ENCODE measurements around the gene MOB3A. TPM values are rescaled to one million over a fixed set of nuclear protein-coding genes. Genes with fewer than 3 reads are reported as not detected.
A peak's percentile ranks its signal among the peaks of the same experiment; 100 is the strongest.

The MOB3A gene
- total and polyA plus RNA-seq, 10 of the 15 experiments (the other 5 are each of a cell fraction or from before 2014, with no cell fraction given): 7.5 to 229 (median 79.4) TPM

DNA sequence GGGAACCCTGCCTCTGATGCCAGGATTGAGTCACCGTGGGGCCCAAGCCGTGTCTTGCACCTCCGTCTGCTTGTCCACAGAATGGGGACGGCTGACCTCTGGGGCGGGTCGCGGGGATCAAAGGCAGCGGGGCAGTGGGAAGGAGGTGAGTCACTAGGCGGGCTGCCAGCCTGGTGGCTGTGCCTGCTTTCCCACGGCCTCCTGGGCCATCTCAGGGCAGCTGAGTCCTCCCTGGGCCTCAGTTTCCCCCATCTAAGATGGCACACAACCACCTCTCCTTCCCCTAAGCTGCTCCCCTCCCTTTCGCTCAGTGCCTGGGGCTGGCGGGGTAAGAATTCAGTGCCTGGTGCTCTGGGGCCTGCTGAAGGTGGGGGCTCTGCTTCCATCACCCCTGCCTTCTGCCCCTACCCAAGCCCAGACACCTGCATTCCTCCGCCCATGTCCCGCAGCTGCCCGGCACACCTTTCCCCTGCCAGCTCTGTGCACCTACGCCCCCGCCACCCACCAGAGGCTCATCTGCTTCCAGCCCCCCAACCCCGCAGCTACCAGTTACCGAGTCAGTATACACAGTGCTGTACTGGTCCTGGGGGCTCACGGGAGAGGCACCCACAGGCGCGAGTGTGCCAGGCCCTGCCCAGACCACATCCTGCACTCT lies 48.5 kb downstream of the MOB3A start (continued):
- TF ChIP-seq EP300 (IDR thresholded peaks at IDR 0.05; ENCODE audit: borderline replicate concordance in 1 of 2, control insufficient read depth in 1 of 2, low read depth in 2 of 2, low read length in 2 of 2): no peak
- TF ChIP-seq BMI1 (IDR thresholded peaks at IDR 0.05; ENCODE audit: borderline replicate concordance): no peak
- no peak for TF ChIP-seq PAX8 (IDR thresholded peaks at IDR 0.05)
- TF ChIP-seq EGR1 (IDR thresholded peaks at IDR 0.05; ENCODE audit: borderline replicate concordance in 1 of 2, low read depth in 2 of 2, low read length in 2 of 2): no peak
- peak; percentile 12 for TF ChIP-seq BCL3 (IDR thresholded peaks at IDR 0.05; ENCODE audit: borderline replicate concordance, insufficient read depth, low read depth, low read length, poor library complexity, severe bottlenecking)
- peak; percentile 58; the same call in 1 of the 2 replicates for TF ChIP-seq POLR2AphosphoS2 (IDR thresholded peaks at IDR 0.05; ENCODE audit: low read depth, low read length)

DNA sequence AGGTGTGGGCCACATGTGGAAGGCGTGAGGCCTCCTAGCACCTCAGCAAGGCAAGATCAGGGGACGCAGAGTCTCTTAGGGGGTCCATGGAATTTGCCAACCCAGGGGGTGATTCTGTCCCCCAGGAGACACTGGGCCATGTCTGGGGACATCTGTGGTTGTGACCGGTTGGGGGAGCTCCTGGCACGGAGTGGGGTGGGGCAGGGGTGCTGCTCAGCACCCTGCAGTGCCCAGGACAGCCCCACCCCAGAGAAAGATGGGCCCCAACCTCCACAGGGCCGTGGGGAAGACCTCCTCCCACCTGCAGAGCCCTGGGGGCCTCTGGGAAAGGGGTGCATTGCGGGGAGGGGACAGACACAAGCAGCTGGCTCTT lies 49.1 kb downstream of the MOB3A start:
- ChIA-PET CTCF (interaction anchor here (1.0 to 1.6 kb wide), 4 partner anchors 16 to 46 kb away, joined by 3 to 10 read pairs (median 4); no protein-coding TSS in a partner anchor), SMC1A (ENCODE audit: uncharacterized antibody, unreplicated experiment) (interaction anchor here (1.0 kb wide), 1 partner anchor 105 kb away, joined by 3 read pairs; the partner anchor contains the start of gene AP3D1), RAD21 (ENCODE audit: unreplicated experiment) (interaction anchor here (1.3 kb wide), 1 partner anchor 22 kb away, joined by 3 read pairs; no protein-coding TSS in a partner anchor), POLR2A (interaction anchor here (0.5 to 1.0 kb wide), 4 partner anchors 13 to 102 kb away, joined by 3 to 4 read pairs (median 3); no protein-coding TSS in a partner anchor)
- Histone ChIP-seq H3K4me2 (ENCODE audit: control insufficient read depth, insufficient read depth) (peak overlapping the region; percentile 91), H3K79me2 (ENCODE audit: control insufficient read depth, insufficient read depth, low read length) (peaks cover 71% of the 10 kb centered on the region), H3K36me3 (ENCODE audit: control insufficient read depth in 2 of 2, insufficient read depth in 2 of 2, low read length in 1 of 2) (peaks cover 9 to 14% of the 10 kb centered on the region in 2 experiments; a peak in 3 of 4 replicates), H3K9ac (ENCODE audit: control insufficient read depth, insufficient read depth, low read length) (no peak overlapping the region), H2AFZ (ENCODE audit: control insufficient read depth, low read depth, low read length) (no peak overlapping the region), H4K20me1 (ENCODE audit: control insufficient read depth, insufficient read depth) (peaks cover 14% of the 10 kb centered on the region), H3K4me3 (0 out of 2 replicates have a peak overlapping the region, but pooled peaks have one; percentile 8), H3K27me3 (replicated peaks in 1 of 2; ENCODE audit: control insufficient read depth in 2 of 2, insufficient read depth in 2 of 2, low read length in 1 of 2) (no peaks in the 10 kb centered on the region), H3K4me1 (ENCODE audit: control insufficient read depth, insufficient read depth, low read length) (peaks cover 43% of the 10 kb centered on the region), H3K27ac (ENCODE audit: control insufficient read depth, insufficient read depth) (peak overlapping the region; percentile 39; the same call in 1 of the 2 replicates), H3K9me3 (replicated peaks; ENCODE audit: control insufficient read depth, insufficient read depth, low read length) (no peaks in the 10 kb centered on the region)
- intact Hi-C loops (cut with micrococcal nuclease; ENCODE audit: unreplicated experiment) (no loop called here), in situ Hi-C loops (cut with MboI) (no loop called here)
- 23% methylated on average over 6 of the region's 6 CpGs for WGBS (ENCODE audit: insufficient coverage, insufficient replicate concordance, low lambda C conversion rate, missing lambda C conversion rate)
- no TSS peak for BruUV-seq (replicated peaks)
- DNase-seq (ENCODE audit: low read depth, low spot score) (no peak), FAIRE-seq (no peak), ATAC-seq (peak; percentile 1; the same call in 2 of the 3 replicates)
- TF ChIP-seq ZNF274 (IDR thresholded peaks at IDR 0.05; ENCODE audit: insufficient read depth, insufficient read length): no peak
- no peak for TF ChIP-seq IKZF2 (IDR thresholded peaks at IDR 0.05)
- no peak for TF ChIP-seq IRF3 (IDR thresholded peaks at IDR 0.05)
- no peak for TF ChIP-seq E2F8 (IDR thresholded peaks at IDR 0.05; ENCODE audit: low read depth, partially characterized antibody)
- no peak for TF ChIP-seq MEF2B (IDR thresholded peaks at IDR 0.05; ENCODE audit: partially characterized antibody, poor library complexity, severe bottlenecking)
- 0 out of 4 replicates have a peak, but pooled peaks of 1 of the 2 experiments have one; percentile 9 for TF ChIP-seq BHLHE40 (IDR thresholded peaks at IDR 0.05; ENCODE audit: borderline replicate concordance in 1 of 2, low read depth in 2 of 2, low read length in 1 of 2)
- 0 out of 2 replicates have a peak, but pooled peaks have one; percentile 4 for TF ChIP-seq RAD21 (IDR thresholded peaks at IDR 0.05; ENCODE audit: insufficient read depth, low read depth, low read length)
- no peak for TF ChIP-seq ZNF207 (IDR thresholded peaks at IDR 0.05; ENCODE audit: borderline replicate concordance)

Measured in GM12878 (cell line).